GDM1 (cell line): ENCODE results near the gene SCML1.

Experiments used
- DNase-seq: peaks from one replicate; lab custom pipeline; 2025; lab: John Stamatoyannopoulos, UW

SCML1 gene, protein sequence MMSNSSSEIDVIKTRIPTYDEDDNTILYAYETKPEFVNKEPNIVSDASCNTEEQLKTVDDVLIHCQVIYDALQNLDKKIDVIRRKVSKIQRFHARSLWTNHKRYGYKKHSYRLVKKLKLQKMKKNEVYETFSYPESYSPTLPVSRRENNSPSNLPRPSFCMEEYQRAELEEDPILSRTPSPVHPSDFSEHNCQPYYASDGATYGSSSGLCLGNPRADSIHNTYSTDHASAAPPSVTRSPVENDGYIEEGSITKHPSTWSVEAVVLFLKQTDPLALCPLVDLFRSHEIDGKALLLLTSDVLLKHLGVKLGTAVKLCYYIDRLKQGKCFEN

DNA sequence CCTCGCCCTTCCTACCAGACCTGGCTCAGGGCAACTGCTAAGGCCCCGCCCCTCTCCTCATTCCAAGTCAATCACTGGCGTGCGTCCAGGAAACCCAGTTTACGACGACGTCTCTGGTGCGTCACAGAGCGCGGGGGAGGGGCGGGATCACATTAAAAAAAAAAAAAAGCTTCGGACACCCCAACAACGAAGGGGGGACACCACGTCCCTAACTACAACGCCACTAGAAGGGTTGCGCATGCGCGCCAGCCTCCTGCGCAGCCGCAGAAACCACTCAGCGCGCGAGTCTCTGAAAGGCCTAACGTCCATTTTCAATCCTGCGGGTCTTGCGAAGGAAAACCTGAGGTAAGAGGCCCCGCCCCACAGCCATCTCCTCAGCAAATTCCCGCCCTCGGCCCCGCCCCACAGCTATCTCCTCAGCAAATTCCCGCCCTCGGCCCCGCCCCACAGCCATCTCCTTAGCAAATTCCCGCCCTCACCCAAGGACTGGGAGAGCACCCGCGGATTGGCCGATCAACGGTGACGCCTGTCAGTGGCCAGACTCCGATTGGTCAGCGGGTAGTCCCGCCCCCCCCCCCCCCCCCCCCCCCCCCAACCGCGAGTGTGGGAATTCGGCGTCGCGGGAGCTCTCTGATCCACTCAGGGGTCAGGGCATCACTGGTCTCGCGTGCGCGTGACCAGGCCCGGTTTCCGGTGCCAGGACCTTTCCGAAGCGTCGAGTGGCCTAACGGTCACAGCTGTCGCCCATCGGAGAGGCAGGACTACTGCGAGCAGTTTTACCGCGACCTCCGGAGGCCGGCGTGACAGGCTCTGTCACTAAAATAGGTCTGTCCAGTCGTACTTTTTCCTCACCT lies at the start of gene SCML1:
Gene SCML1, plus strand, starts transcription at position 638 of the 854 bp plus-strand sequence. CDS start 6,694 bp downstream, outside the sequence.
- peak; percentile 89 for DNase-seq

DNA sequence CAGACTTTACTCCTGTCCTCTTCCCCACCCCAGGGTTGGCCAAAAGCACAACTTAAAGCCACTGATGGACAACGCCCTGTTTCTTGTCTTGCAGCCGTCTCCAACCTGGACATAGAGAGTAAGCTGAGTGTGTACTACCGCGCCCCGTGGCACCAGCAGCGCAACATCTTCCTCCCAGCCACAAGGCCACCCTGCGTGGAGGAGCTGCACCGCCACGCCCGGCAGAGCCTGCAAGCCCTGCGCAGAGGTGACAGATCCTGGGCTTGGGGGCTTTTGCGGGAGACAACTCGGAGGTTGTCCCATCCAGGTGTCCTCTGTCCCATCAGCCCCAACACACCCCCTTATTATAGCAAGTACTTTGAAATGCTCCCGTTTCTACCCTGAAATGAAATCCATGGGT lies 49.6 kb upstream of the SCML1 start:
- DNase-seq = no peak

DNA sequence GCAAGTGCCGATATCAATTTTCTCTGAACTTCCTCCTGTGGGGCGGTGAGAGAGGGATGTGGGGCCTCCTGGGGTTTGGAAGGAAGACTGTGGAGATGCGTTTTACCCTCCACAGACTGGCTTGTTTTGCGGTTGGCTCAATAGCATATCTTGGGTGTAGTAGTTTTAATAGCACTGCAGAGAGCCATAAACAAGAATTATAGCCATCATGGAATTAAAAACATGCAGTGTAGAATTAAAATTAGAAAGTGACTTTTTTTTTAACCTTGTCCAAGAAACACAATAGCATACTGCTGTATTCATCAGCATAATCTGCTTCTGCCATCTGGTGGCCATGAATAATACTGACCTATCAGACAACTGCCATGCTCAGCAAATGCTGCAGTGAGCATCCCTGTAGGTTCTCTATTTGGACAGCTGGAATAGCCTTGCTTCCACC lies 47.3 kb upstream of the SCML1 start:
- peak; percentile 48 for DNase-seq

DNA sequence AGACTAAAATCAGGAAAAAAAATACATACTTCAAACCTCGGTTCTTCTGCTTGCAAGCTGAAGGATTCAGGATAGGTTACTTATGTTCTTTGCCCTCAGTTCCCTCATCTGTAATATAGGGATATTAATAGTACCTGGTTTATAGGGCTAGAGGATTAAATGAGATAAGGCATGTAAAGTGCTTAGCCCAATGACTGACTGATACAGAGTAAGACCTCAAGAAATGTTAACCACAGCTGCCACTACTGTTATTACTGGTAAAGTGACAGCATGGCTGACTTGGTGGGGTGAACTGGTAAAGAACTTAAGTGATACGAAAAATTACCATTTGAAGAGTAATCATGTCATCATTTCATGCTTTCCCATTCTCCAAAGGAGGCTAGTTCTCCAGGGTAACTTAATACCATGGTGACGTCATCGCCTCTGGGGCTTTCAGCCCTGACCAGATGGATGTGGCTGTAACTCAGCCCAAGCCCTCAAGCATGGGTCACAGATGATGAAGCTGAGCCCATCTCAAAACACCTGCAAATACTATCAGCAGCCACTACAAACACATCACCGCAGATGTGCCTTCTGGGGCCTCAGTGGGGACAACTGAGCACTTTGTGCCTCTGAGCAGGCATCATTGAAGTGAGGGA lies 44.5 kb upstream of the SCML1 start:
- DNase-seq = no peak

DNA sequence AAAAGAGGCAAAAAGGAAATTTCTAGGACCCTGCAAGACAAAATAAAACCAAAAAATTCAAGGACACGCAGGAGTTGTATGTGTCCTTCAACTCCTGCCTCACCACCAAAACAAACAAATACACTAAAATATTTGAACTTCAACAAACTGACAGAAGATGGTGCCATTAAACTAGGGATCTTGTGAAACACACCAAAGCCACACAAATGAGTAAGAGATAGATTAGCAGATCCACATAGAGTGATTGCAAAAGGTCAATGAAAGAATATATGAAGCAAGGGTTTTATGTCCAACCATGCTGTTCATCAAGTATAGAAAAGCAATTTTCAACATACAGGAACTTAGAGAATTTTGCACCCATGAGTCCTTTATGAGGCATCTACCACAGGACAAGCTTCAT lies 40.1 kb upstream of the SCML1 start:
- DNase-seq = no peak

DNA sequence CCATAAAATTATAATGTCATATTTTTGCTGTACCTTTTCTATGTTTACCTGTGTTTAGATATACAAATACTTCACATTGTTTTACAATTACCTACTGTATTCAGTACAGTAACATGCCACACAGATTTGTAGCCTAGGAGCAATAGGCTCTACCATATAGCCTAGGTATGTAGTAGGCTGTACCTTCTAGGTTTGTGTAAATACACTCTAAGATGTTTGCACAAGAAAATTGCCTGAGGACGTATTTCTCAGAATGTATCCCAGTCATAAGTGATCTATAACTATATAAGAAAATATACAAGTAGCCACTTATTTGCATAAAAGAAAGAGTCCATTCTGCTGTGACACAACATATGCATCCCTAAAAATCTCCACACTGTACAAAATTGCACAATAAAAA lies 36.3 kb upstream of the SCML1 start:
- DNase-seq = no peak

DNA sequence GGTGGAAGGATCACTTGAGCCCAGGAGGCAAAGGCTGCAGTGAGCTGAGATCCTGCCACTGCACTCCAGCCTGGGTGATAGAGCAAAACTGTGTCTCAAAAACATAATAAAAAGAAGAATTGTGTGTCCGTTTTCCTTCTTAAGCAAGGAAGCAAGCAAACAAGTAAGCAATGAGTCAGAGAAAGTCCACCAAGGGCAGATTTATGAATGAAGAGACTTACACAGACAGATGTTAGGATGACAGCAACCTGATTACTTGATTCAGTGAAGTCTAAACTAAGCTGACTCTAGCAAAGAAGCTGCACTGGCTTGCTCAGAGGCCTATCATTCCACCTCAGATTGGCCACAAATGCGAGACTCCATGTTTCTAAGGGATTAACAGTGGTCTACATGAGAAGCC lies 34.1 kb upstream of the SCML1 start:
- DNase-seq = no peak

DNA sequence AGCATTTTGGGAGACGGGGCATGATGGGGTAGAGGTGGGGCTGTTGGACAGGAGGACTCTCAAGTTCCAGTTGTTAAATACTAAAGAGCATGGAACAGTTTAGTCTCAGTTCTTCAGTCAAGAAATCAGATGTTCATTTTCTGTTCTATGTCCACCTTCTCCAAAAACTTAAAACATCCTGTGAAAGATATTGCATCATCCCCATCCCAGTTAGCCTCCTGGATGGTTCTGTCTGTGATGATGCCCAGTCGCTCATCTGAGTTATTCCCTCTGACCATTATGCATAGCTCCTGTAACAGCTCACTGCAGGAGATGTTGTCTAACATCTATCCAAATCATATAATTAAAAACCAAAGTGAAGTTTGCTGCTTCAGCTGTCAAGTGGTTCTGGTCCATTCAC lies 32.1 kb upstream of the SCML1 start:
- no peak for DNase-seq

DNA sequence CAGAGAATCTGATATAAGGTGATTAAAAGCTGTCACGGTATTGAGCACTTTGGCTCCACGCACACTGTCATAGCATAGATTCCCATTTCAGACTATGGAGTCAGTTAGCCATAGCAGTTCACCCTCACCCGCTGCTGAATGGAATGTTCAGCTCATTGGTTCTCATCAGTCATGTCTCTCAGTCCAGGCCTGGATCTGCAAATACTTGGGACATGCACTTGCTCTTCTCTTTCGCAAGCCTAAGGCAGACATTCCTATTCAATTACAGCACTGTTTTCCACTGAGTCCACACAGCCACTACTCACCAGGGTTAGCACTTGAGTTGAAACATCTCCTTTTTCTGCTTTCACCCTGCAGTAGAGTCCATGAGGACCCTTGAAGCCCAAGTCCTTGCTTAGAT lies 30.6 kb upstream of the SCML1 start:
- DNase-seq = no peak

DNA sequence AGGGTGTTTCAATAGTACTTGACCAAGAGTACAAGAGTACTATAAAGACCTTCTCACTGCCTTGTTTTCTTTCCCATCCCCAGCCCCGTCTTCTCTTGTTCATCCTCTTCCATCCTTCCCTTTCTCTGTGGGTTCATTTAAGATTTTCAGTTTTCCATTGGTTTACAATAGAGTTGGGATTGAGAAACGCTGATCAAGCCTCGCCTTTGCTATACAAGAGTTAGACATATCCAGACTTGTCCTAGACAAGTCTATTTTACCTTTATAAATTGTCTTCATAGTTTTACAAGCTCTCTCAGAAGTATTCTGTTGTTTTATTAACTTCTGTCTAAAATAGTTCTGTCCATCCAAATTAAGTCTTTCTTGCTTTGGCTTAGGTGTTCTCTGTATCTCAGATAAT lies 29.6 kb upstream of the SCML1 start:
- DNase-seq = no peak

DNA sequence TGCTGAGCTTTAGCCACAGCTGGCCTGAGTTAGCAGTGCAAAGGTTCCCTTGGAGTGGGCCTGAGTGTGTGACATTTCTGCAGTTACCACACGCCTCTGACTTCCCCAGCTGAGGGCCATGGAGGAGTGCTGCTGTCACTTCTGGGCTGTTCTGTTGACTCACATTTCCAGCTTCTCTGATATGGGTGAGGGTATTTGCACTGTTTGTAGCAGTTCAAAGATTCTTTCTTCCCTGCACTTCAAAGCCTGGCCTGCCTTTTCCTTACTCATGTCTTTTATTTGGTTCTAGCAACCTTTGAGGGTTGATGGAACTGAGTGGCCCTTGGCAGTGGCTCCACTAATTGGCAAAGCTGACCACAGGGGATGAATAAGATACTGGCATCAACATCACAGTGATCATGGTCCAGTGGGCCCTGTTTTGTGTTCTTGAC lies 26.4 kb upstream of the SCML1 start:
- DNase-seq = no peak

DNA sequence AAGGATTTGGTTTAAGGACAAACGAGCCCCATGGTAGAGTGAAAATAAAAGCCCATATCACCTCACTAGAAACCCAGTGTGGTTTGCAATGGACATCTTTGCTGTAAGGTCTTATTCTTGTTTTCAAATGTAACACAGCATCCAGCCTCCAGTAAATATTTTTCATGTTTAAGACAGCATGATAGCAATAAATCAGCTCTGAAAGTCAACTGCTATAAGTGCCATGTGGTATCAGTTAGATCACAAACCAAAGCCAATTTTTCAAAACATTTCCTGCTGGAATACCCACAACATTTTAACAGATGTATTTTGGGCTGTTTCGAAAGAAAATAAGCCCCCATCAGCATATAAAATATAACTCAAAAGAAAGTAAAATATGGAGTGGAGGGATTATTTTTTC lies 24.0 kb upstream of the SCML1 start:
- DNase-seq = no peak

DNA sequence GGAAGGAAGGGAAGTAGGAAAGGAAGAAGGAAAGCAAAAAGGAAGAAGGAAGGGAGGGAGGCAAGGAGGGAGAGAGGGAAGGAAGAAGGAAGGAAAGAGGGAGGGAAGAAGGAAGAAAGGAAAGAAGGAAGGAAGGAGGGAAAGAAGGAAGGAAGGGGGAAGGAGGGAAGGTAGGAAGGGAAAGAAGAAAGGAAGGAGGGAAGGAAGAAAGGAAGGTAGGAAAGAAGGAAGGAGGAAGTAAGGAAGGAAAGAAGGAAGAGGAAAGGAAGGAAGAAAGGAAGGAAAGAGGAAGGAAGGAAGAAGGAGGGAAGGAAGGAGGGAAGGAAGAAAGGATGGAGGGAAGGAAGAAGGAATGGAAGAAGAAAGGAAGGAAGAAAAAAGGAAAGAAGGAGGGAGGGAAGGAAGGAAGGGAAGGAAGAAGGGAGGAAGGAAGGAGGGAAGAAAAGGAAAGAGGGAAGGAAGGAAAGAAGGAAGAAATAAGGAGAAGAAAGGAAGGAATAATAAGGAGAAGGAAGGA lies 18.6 kb upstream of the SCML1 start:
- DNase-seq = no peak

DNA sequence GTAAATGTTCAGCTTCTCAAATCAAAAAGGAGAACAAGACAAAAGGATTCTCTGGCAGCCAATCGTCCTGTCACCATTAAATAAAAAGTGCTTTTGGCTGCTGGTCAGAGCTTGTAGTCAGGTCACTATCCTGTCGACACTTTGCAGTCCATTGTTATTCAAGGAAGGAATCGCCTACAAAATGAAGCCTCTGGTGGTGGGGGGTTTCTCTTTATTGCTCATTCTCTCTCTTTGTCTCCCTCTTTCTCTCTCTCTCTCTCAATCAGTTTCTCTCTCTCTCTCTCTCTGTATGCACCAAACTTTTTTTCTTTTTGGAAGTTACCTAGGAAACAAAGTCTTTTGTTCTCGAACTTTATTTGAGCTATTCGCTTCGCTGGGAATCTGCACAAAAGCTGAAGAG lies 17.6 kb upstream of the SCML1 start:
- no peak for DNase-seq

DNA sequence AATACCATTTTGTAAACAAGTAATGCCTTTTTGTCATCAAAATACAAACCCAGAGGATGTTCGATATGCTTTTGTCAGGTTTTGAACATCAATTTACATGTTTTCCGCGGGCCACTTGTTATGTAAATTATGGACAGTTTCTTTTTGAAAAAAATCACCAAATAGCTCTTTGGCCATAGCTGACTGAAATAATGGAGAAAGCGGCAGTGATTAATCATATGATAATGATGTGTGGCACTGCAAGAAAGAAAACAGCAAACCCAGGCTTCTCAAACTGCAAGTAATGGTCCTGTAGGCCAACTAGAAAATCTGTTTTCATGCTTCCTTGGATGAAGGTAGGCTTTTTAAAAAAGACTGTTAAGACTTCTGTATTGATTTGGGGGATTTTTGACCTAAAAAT lies 15.6 kb upstream of the SCML1 start:
- DNase-seq = no peak

DNA sequence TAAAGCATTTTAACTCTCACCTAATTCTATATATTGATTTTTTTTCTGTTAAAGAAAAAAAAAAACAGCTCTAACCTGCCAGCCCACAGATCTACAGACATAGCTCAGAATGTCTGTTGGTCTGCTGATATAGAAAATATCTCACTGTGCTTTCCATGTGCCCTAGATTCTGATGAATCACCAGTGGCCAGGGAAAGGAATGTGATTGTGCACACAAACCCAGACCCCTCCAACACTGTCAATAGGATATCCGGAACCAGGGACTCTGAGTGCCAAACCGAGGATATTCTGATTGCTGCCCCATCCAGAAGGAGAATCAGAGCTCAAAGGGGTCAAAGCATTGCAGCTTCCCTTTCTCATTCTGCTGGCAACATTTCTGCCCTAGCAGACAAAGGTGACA lies 12.1 kb upstream of the SCML1 start:
- DNase-seq = no peak

DNA sequence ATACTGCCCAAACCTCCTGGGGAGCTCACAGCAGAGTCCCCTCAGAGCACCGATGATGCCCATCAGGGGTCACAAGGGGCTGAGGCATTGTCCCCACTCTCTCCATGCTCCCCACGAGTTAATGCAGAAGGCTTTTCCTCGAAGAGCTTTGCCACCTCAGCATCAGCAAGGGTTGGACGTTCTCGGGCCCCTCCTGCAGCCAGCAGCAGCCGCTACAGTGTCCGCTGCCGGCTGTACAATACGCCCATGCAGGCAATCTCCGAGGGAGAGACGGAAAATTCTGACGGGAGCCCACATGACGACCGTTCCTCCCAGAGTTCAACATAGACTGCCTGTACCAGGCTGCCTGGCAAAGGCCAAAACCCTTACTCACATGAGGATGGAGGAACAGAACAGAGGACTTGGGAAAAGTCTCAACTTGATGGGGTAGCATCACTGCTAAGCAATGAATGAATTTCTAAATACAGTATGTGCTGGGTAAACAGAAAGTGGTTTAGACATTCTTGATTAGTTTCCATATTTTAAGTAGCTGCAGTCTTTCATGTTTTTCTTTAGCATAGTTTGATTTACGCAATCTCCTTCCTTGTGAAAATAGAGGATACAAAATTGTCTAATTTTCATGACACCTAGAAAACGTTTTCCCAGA lies 5.0 kb upstream of the SCML1 start:
- no peak for DNase-seq

DNA sequence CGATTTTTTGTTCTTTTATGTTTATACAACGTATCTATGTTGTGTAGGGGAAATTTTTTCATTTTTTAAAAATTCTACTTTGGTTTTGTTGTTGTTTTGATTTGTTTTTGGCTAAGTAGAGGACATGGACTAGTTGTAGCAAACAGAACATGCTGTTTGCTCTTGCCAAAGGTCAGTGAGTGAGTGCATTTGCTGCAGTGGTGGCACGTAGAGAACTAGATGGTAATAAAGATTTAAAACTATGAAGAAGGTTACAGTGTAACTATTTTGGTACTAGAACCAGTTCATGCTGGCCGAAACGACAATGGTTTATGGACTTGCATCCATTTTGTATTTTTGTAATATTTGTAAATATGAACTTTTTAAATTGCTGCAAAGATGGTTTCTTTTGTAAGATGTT lies 1.9 kb upstream of the SCML1 start:
- no peak for DNase-seq

DNA sequence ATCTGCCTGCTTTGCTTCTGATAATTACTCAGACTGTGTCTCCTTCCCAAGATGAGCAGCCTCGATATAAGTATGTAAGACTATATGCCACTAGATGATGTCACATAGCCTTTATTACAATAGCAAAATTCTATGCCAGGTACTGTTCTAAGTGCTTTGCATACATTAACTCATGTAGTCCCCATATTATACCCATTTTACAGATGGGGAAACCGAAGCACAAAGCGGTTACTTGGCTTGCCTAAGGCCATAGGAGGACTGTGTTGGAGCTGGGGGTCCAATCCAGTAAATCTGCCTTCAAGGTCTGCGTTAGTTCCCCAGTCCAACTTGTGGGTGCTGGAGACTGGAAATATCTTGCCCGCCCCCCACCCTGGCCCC lies 826 bp upstream of the SCML1 start:
- DNase-seq = no peak

DNA sequence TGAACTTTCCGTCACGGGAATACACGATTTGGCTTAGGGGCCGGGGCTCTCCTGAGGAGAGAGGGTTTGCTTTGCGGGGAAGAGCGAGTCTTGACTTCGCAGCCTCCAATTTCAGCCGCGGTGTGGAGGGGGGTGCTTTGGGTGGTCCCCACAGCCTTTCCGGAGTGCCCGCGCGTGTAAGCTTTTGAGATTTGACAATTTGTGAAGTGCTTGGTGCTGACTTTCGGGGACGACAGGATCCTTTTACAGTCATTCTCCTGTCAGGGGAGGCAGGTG lies 355 bp downstream of the SCML1 start:
- DNase-seq = no peak

DNA sequence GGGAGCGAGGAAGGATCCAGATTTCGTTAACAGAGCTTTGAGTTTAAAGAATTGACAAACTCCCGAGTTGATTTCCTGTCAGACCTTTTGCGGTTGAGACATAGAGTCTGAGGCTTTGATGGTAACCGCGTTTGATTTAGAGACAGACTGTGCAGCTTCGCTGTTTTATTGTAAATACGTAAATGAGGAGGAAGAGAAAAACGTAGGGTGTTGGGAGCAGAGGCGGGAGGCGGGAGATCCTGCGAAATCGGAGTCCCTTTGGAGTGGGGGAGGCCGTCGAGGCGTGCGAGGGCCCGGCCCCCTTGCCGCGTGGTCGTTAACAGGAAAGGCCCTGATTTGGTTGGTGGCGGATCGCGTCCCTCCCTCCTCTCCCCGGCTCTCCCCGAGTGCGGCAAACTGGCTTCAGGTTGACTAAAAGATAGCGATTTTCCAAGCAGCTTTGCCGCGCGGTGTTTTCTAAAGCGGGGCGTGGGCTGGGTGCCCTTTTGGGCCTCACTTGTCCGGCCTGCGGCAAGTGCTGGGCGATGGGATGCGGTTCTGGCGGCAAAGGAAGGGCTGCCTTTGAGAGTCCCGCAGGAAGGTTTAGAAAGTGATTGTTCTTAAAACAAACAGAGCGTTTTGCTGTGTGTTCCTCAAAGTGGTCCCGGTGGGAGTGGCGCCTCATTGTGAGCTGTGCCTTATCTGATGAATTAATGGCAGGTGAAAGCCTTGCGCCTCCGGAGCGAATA lies 857 bp downstream of the SCML1 start:
- no peak for DNase-seq
